ENCODE measurements around the gene TJAP1.

TJAP1 gene

GRCh38 chr6:43477235-43478007, at the start of gene TJAP1:
Gene TJAP1, plus strand, starts transcription at chr6:43477570. Its CDS starts 21,432 bp downstream, at chr6:43499002.
- DNase-seq (ENCODE audit: low spot score): peak; percentile 93

- no peak for DNase-seq (ENCODE audit: low spot score)
These were observed 49.2 kb upstream of the TJAP1 start for GRCh38 chr6:43428112-43428570.

- no peak for DNase-seq (ENCODE audit: low spot score)
These were observed 48.5 kb upstream of the TJAP1 start for GRCh38 chr6:43428874-43429273.

- no peak for DNase-seq (ENCODE audit: low spot score)
These were observed 45.1 kb upstream of the TJAP1 start for GRCh38 chr6:43432009-43432945.

- no peak for DNase-seq (ENCODE audit: low spot score)
These were observed 44.2 kb upstream of the TJAP1 start for GRCh38 chr6:43433148-43433547.

GRCh38 chr6:43434001-43434840, 43.1 kb upstream of the TJAP1 start:
- no peak for DNase-seq (ENCODE audit: low spot score)

- DNase-seq (ENCODE audit: low spot score): no peak
These were observed 42.4 kb upstream of the TJAP1 start for GRCh38 chr6:43434943-43435342.

GRCh38 chr6:43435682-43436437, 41.5 kb upstream of the TJAP1 start:
- no peak for DNase-seq (ENCODE audit: low spot score)

GRCh38 chr6:43436577-43437282, 40.6 kb upstream of the TJAP1 start:
- DNase-seq (ENCODE audit: low spot score): no peak

GRCh38 chr6:43437700-43438099, 39.7 kb upstream of the TJAP1 start:
- no peak for DNase-seq (ENCODE audit: low spot score)

- no peak for DNase-seq (ENCODE audit: low spot score)
These were observed 34.4 kb upstream of the TJAP1 start for GRCh38 chr6:43442935-43443334.

- DNase-seq (ENCODE audit: low spot score): no peak
These were observed 33.3 kb upstream of the TJAP1 start for GRCh38 chr6:43444036-43444435.

GRCh38 chr6:43444582-43444981, 32.8 kb upstream of the TJAP1 start:
- no peak for DNase-seq (ENCODE audit: low spot score)

GRCh38 chr6:43445576-43445975, 31.8 kb upstream of the TJAP1 start:
- DNase-seq (ENCODE audit: low spot score): no peak

- DNase-seq (ENCODE audit: low spot score): no peak
These were observed 29.8 kb upstream of the TJAP1 start for GRCh38 chr6:43447604-43448003.

- no peak for DNase-seq (ENCODE audit: low spot score)
These were observed 28.5 kb upstream of the TJAP1 start for GRCh38 chr6:43448916-43449315.

- DNase-seq (ENCODE audit: low spot score): no peak
These were observed 26.7 kb upstream of the TJAP1 start for GRCh38 chr6:43450699-43451131.

GRCh38 chr6:43451348-43451747, 26.0 kb upstream of the TJAP1 start:
- DNase-seq (ENCODE audit: low spot score): no peak

GRCh38 chr6:43451939-43452338, 25.4 kb upstream of the TJAP1 start:
- DNase-seq (ENCODE audit: low spot score): no peak

GRCh38 chr6:43452896-43453295, 24.5 kb upstream of the TJAP1 start:
- DNase-seq (ENCODE audit: low spot score): no peak

- DNase-seq (ENCODE audit: low spot score): no peak
These were observed 23.5 kb upstream of the TJAP1 start for GRCh38 chr6:43453831-43454230.

Data from Ammon's horn (tissue), 1 donor.